GM19035 (cell line): Measurements from ENCODE around the gene NRIP2.

Experiments
- ATAC-seq: cut with Tn5 transposase; IDR thresholded peaks from one replicate; pipeline ENCODE4 v1.9.1; 2021; ENCODE audit not compliant: unreplicated experiment

Gene NRIP2

DNA sequence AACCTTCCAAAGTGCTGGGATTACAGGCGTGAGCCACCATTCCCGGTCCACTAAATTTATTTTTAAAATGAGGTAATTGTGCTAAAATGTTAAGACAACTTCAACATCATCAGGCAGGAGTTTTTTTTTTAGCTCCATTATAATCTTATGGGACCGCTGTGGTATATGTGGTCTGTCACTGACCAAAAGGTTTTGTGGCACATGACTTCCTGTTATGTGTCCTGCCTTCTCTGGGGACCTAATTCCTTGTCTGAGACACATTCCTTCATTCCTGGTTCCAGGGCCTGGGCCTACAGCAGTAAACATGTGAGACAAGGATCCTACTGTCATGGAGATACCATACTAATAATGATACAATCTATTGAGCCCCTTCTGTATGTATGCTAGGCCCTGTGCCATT is 17.1 kb upstream of the NRIP2 start:
- no peak for ATAC-seq

DNA sequence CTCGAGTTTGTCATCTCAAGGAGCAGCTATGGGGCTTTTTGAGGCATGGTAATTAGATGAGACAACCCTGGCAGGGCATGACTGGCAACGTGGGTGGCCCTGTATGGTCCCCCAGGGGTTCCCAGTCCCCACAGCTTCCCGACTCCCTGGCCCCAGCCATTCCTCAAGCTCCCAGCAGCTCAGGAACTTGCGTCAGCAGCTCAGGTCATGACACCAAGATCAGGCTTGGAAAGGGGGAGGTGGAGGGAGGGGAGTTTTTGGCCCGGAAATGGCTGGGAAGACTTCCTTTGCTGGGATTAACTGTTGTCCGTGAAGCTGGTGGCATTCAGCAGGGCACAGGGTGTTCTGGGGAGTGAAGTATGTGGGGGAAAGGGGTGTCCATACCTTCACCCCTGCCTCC is 10.4 kb upstream of the NRIP2 start:
- no peak for ATAC-seq

- ATAC-seq = no peak
These were observed 10.0 kb upstream of the NRIP2 start for GRCh38 chr12:2844786-2845185.

GRCh38 chr12:2842948-2843347 is 8.1 kb upstream of the NRIP2 start:
- no peak for ATAC-seq

GRCh38 chr12:2841056-2841650 is 6.3 kb upstream of the NRIP2 start:
- ATAC-seq = no peak

DNA sequence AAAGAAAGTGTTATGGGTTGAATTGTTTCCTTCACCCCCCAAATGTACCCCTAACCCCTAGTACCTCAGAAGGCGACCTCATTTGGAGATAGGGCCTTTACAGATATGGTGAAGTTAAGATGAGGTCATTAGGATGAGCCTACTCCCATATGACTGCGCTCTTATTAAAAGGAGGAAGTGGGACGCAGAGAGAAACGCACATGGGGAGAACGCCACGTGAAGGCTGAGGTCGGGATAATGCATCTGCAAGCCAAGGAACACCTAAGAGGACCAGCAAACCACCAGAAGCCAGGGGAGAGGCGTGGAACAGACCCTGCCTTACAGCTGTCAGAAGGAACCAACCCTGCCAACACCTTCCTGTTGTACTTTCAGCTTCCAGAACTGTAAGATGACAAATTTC is 1.7 kb upstream of the NRIP2 start:
- ATAC-seq = no peak

DNA sequence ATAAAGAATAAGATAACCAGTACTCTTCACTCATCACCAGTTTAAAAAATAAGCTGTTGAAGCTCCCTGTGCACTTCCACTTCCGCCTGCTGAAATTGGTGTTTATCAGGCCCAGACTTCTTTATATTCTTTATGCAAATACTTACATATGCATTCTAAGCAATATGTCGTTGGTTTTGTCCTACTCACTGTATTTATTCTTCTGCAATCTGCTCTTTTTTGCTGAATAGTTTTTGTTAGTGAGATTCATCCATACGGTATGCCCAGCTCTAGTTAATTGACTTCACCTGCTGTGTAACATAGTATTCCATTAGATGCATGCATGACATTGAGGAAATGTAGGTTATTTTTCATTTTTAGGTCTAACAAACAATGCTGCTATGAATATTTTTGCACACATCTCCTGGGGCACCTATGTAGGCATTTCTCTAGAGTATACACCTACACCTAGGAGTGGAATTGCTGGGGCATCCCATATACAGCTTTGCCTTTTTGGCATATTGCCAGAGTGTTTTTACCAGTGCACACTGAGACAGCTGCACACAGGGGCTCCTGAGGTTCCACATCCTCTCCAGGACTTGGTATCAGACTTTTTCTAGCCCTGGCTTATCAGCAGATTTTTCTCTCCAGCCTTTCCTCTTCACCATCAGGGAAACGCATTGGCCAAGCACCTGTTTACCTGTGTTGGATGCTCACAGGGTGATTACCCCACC is 1.0 kb upstream of the NRIP2 start:
- ATAC-seq = no peak

DNA sequence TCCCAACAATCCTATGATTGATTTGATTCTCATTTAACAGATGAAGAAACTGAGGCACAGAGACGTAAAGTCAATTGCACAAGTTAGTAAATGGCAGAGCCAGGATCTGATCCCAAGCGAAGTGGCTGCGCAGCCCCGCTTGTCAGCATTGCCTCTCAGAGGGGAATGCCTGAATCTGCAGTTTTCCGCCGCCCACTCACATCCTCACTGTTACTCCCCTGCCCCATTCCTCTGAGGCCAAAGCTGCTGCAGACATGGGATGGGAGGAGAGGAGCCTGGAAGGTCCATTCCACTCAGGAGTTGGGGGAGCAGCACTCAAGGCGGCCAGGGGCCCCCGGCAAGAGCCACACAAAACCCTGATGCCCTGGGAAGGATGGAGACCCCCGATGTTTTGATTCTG is 1.0 kb downstream of the NRIP2 start:
- ATAC-seq = no peak

- no peak for ATAC-seq
These were observed 1.5 kb downstream of the NRIP2 start for GRCh38 chr12:2833327-2833726.

GRCh38 chr12:2832550-2833127 is 2.2 kb downstream of the NRIP2 start:
- no peak for ATAC-seq

- ATAC-seq = no peak
These were observed 5.6 kb downstream of the NRIP2 start for GRCh38 chr12:2829275-2829674.

GRCh38 chr12:2826721-2827515 is 7.9 kb downstream of the NRIP2 start:
- no peak for ATAC-seq

GRCh38 chr12:2826036-2826435 is 8.8 kb downstream of the NRIP2 start:
- ATAC-seq = no peak

- ATAC-seq = no peak
These were observed 9.7 kb downstream of the NRIP2 start for GRCh38 chr12:2825132-2825531.

DNA sequence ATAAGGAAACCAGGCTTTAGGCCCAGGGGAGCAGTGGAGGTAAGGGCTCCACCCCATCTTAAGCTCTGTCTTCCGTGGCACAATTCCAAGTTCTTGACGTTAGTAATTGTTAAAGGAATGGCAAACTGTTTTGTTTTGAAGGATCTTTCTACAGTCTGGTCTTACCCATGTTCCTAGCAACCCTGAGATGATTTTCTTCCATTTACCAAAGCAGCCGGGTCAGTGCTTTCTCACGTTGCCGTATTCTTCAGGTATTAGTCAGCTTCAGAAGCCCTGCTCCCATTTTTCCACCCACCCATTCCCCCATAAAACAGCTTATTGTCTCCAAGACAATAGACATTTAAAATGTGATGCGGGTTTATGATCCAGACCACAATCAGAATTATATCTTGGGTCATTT is 10.3 kb downstream of the NRIP2 start:
- no peak for ATAC-seq

- ATAC-seq = no peak
These were observed 11.4 kb downstream of the NRIP2 start for GRCh38 chr12:2823483-2823882.

- ATAC-seq = no peak
These were observed 14.4 kb downstream of the NRIP2 start for GRCh38 chr12:2820432-2820831.

- no peak for ATAC-seq
These were observed 15.0 kb downstream of the NRIP2 start for GRCh38 chr12:2819810-2820209.

DNA sequence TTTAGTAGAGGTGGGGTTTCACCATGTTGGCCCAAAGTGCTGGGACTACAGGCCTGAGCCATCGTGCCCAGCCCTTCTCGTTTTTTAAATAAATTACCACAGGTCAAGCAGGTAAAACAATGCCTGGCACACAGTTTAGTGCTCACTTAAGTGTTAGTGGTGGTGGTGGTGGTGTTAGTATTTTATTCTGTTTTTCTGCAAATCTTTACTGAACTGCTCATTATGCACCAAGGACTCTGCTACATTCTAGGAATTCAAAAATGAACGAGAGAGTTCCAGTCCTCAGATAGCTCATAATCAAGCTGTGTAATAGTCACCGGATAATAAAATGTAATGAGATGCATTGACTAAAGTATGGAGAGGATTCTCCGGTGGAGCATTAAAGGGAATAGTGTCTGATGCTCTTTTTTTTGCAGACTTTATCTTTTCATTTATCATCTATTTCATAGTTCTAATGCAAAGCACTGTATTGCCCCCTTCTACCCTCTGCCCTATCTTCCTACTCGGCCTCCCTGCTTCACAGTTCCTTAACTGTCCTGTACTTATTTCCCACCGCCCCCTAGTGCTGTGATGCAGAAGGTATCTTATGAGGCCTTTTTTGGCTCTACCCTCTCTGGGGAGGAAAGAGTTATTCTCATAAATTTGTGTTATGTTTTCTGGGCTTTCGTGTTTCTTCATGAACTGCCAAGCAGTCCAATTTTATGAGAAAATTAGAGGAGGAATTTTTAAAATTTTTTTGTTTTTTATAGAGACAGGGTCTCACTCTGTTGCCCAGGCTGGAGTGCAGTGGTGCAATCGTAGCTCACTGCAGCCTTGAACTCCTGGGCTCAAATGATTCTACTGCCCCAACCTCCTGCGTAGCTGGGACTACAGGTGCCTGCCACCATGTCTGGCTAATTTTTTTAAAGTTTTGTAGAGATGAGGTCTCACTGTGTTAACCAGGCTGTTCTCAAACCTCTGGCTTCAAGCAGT is 21.3 kb downstream of the NRIP2 start:
- ATAC-seq = peak; percentile 30

DNA sequence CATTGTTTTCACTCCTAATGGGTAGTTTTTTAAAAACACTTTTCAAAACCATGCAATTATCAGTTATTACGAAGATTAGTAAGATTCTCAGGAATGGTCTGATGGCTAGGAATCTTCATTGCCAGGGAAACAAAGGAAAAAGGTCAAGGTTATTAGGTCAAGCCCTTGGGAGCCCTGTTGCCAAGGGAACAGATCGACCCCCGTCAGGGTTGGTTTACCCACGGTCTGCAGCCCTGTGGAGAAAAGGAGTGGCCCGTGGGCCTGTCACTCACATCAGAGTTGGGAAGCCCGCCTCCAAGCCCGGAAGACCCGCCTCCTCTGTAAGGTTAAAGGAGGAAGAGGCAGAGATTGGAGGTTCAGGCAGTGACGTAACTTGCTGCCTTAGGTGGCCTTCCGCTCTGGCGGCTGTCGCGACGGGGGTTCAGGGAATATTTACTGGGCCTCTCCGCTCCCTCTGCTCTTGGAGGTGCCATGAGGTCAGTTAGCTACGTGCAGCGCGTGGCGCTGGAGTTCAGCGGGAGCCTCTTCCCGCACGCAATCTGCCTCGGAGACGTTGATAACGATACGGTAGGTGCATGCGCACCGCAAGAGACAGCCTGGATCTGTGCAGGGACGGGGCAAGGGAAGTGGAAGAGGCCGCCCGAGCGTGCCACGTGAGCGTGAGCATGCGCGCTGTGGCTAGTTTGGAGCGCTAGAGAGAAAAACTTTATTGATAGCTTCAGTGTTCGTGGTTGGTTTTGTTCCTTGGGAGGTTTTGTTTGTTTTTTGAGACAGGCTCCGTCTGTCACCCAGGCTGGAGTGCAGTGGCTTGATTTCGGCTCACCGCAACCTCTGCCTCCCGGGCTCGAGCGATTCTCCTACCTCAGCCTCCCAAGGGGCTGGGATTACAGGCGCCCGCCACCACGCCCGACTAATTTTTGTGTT is 22.3 kb downstream of the NRIP2 start, which contains the start of gene ITFG2:
Gene ITFG2 (plus strand): TSS at position 379 of the 924 bp plus-strand sequence. CDS start 93 bp downstream, at position 472.
- peak; percentile 93 for ATAC-seq
